Tibial nerve (tissue), 4 donors: ENCODE results near the gene STX8. TPM values are rescaled to one million over a fixed set of nuclear protein-coding genes. Genes with fewer than 3 reads are reported as not detected.

Experiments used
- DNase-seq, 2 donors: peaks; one replicate each; pipeline ENCODE4 v3.0.0-alpha.2; 2019; ENCODE audit warnings: low spot score in 2 of 2
- H3K27ac ChIP-seq, 4 donors: fragments of 200-600 bp; sonication (generic) in 3 of 4; one replicate each; pipeline ENCODE4 v1.5.1; 2017 to 2019; ENCODE audit warnings: mild to moderate bottlenecking in 1 of 4
- H3K27me3 ChIP-seq, 2 donors: fragments of 200-600 bp; sonication (generic) in 1 of 2; one replicate each; pipeline versions ENCODE4 v1.5.1 to v1.6.0; 2017 to 2019
- H3K36me3 ChIP-seq, 3 donors: fragments of 200-600 bp; sonication (generic); one replicate each; pipeline ENCODE4 v1.5.1; 2018 to 2019
- H3K4me1 ChIP-seq, 4 donors: fragments of 200-600 bp; sonication (generic) in 3 of 4; one replicate each; pipeline ENCODE4 v1.5.1; 2017 to 2019
- H3K4me3 ChIP-seq, 4 donors: fragments of 200-600 bp; sonication (generic) in 3 of 4; one replicate each; pipeline ENCODE4 v1.5.1; 2017 to 2019; ENCODE audit warnings: mild to moderate bottlenecking in 1 of 4, moderate library complexity in 1 of 4
- H3K9me3 ChIP-seq, 4 donors: fragments of 200-600 bp; sonication (generic) in 3 of 4; one replicate each; pipeline ENCODE4 v1.5.1; 2017 to 2019
- EP300 ChIP-seq, 2 donors: sonication (generic); formaldehyde crosslinking; IDR thresholded peaks; one replicate each; pipeline ENCODE4 v1.6.1; 2017; ENCODE audit warnings: antibody characterized with exemption in 2 of 2, mild to moderate bottlenecking in 1 of 2
- POLR2A ChIP-seq, 2 donors: fragments of 450-650 bp; IDR thresholded peaks; one replicate each; pipeline ENCODE4 v1.6.1; 2017; ENCODE audit warnings: antibody characterized with exemption in 2 of 2, mild to moderate bottlenecking in 2 of 2, moderate library complexity in 2 of 2
- WGBS, 2 donors: methylation state at CpG; one replicate each; pipeline ENCODE4 v1.1.5; 2018; 5-methylcytosine and 5-hydroxymethylcytosine counted together
- total RNA-seq, 4 donors: library from RNA; depleted of rRNA; stranded (reverse); fragments of >200 nt; gene quantifications; one replicate each; pipeline ENCODE4 v1.1.0, GENCODE V29; 2016
- TF ChIP-seq, protein P1 (sequence below), 5 experiments: fragments of 200-600 bp in 3 of 5; fragments of 450-650 bp in 2 of 5; sonication (generic) in 3 of 5; IDR thresholded peaks; one replicate each; pipeline ENCODE4 v1.5.1; 2016 to 2019; ENCODE audit warnings: antibody characterized with exemption in 5 of 5, mild to moderate bottlenecking in 3 of 5, moderate library complexity in 2 of 5

Gene STX8
- total RNA-seq, 4 donors from 2014 or later: 57.7 to 97.2 (median 69.1) TPM

DNA sequence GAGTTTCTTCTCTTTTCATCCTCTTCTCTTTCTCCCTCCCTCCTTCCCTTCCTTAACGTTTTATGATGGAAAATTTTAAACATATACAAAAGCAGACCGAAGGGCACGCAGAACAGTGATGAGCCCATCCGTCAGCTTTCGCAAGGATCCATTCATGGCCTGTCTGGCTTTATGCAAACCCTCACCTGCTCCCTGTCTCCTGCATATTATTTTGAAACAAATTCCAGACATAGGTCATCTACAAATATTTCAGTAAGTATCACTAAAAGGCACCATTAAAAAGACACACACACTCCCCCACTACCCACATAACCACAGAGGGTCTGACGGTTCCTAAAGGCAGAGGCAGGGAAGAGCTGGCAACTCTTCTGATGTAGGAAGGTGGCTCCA lies 319.3 kb downstream of the STX8 start:
- TF ChIP-seq POLR2A (IDR thresholded peaks at IDR 0.05) (no peak), EP300 (IDR thresholded peaks at IDR 0.05) (no peak)
- TF ChIP-seq, protein P1, sequence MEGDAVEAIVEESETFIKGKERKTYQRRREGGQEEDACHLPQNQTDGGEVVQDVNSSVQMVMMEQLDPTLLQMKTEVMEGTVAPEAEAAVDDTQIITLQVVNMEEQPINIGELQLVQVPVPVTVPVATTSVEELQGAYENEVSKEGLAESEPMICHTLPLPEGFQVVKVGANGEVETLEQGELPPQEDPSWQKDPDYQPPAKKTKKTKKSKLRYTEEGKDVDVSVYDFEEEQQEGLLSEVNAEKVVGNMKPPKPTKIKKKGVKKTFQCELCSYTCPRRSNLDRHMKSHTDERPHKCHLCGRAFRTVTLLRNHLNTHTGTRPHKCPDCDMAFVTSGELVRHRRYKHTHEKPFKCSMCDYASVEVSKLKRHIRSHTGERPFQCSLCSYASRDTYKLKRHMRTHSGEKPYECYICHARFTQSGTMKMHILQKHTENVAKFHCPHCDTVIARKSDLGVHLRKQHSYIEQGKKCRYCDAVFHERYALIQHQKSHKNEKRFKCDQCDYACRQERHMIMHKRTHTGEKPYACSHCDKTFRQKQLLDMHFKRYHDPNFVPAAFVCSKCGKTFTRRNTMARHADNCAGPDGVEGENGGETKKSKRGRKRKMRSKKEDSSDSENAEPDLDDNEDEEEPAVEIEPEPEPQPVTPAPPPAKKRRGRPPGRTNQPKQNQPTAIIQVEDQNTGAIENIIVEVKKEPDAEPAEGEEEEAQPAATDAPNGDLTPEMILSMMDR (IDR thresholded peaks at IDR 0.05): no peak
- Histone ChIP-seq H3K4me1 (peaks cover 0 to 19% (median 0%) of the 10 kb centered on the region in 4 donors), H3K9me3 (no peaks in the 10 kb centered on the region), H3K27ac (no peak overlapping the region), H3K4me3 (no peak overlapping the region), H3K27me3 (no peaks in the 10 kb centered on the region), H3K36me3 (no peaks in the 10 kb centered on the region)
- 84 to 86% methylated on average over 6 of the region's 6 CpGs for WGBS, 2 donors
- DNase-seq: no peak

GRCh38 chr17:9255833-9256232 lies 319.8 kb downstream of the STX8 start:
- peaks cover 0 to 19% (median 0%) of the 10 kb centered on the region in 4 donors for H3K4me1 ChIP-seq
- no peak overlapping the region for H3K27ac ChIP-seq
- no peaks in the 10 kb centered on the region for H3K36me3 ChIP-seq
- no peak for DNase-seq
- no peak overlapping the region for H3K4me3 ChIP-seq
- H3K27me3 ChIP-seq: no peaks in the 10 kb centered on the region
- no peaks in the 10 kb centered on the region for H3K9me3 ChIP-seq
- TF ChIP-seq, protein P1 (IDR thresholded peaks at IDR 0.05): no peak
- TF ChIP-seq EP300 (IDR thresholded peaks at IDR 0.05): no peak
- no peak for TF ChIP-seq POLR2A (IDR thresholded peaks at IDR 0.05)
- WGBS, 2 donors: 79 to 80% methylated on average over 6 of the region's 6 CpGs

DNA sequence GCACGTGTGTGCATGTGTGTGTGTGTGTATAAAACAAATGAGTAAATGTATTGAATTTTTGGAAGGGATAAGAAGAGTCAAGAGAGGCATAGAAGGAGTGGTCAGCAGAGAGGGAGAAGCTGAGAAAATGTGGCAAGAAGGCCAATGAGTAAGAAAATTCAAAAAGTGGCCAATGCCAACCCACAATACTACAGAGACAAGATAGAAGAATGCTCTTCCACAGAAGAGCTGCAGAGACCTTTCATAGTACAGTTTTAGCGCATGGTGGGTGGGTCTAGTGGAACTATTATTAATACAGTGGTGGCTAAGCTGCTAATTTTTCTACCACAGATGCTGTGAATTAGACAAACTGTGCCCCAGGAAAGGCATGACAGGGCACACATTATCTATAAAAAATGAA lies 320.8 kb downstream of the STX8 start:
- H3K27ac ChIP-seq: no peak overlapping the region
- H3K36me3 ChIP-seq: peaks cover 0 to 1% (median 0%) of the 10 kb centered on the region in 3 donors
- WGBS, 2 donors: 92 to 94% methylated on average over 2 of the region's 2 CpGs
- no peak for DNase-seq
- no peaks in the 10 kb centered on the region for H3K27me3 ChIP-seq
- no peaks in the 10 kb centered on the region for H3K9me3 ChIP-seq
- no peak overlapping the region for H3K4me3 ChIP-seq
- H3K4me1 ChIP-seq: peaks cover 0 to 19% (median 0%) of the 10 kb centered on the region in 4 donors
- TF ChIP-seq EP300 (IDR thresholded peaks at IDR 0.05) (no peak), POLR2A (IDR thresholded peaks at IDR 0.05) (no peak)
- TF ChIP-seq, protein P1 (IDR thresholded peaks at IDR 0.05): no peak

DNA sequence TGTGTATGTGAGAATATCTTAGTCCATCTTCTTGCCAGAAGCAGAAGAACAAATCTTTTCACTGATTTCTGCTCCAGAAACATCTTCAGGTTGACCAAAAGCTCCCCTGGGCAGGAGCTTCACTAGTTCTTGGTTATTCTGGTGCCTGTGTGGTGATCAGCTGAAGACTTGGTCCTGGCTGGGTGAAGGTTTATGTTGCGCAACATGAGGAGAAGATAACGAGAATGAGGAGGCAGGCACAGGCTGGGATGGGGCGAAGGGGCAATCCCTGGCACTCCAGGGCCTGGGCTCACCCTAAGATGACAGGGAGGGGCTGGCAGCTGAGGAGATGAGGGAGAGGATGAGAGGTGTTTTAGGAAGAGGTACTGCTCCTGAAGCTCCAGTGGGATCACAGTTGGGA lies 322.3 kb downstream of the STX8 start:
- TF ChIP-seq EP300 (IDR thresholded peaks at IDR 0.05) (no peak), POLR2A (IDR thresholded peaks at IDR 0.05) (no peak)
- TF ChIP-seq, protein P1 (IDR thresholded peaks at IDR 0.05): no peak
- Histone ChIP-seq H3K4me3 (no peak overlapping the region), H3K27ac (no peak overlapping the region), H3K27me3 (no peaks in the 10 kb centered on the region), H3K9me3 (no peaks in the 10 kb centered on the region), H3K36me3 (peaks cover 0 to 11% (median 0%) of the 10 kb centered on the region in 3 donors), H3K4me1 (peaks cover 0 to 10% (median 0%) of the 10 kb centered on the region in 4 donors)
- 85 to 94% methylated on average over 3 of the region's 3 CpGs for WGBS, 2 donors
- no peak for DNase-seq

DNA sequence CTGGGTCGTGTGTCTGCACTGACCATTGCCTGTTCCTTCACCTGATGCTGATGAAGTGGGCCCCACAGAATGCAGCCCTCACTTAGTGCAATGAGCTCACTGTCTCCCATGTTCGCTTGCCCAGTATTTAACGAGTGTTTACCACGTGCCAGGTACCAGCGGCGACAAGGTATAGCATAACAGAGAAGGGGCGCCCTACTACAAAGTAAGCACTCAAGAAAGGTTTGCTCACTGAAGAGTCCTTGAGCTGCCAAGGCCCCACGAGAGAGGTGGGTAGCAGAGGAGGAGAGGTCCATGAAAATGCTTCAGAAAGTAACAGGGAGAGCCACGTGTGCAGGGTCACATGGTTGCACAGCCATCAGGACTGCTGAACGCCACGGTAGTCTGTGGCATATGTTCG lies 324.3 kb downstream of the STX8 start:
- H3K4me3 ChIP-seq: no peak overlapping the region
- 85 to 91% methylated on average over 12 of the region's 12 CpGs for WGBS, 2 donors
- no peaks in the 10 kb centered on the region for H3K9me3 ChIP-seq
- H3K27ac ChIP-seq: no peak overlapping the region
- TF ChIP-seq POLR2A (IDR thresholded peaks at IDR 0.05) (no peak), EP300 (IDR thresholded peaks at IDR 0.05) (no peak)
- TF ChIP-seq, protein P1 (IDR thresholded peaks at IDR 0.05): no peak
- H3K4me1 ChIP-seq: peaks cover 0 to 17% (median 0%) of the 10 kb centered on the region in 4 donors
- H3K36me3 ChIP-seq: peaks cover 0 to 14% (median 0%) of the 10 kb centered on the region in 3 donors
- H3K27me3 ChIP-seq: no peaks in the 10 kb centered on the region
- DNase-seq: no peak
